Measurements from ENCODE around the gene PLPP3. TPM values are rescaled to one million over a fixed set of nuclear protein-coding genes. Genes with fewer than 3 reads are reported as not detected.

Gene PLPP3
- total and polyA plus RNA-seq, 2 experiments from 2014 or later, result 41.9 to 61.9 TPM

DNA sequence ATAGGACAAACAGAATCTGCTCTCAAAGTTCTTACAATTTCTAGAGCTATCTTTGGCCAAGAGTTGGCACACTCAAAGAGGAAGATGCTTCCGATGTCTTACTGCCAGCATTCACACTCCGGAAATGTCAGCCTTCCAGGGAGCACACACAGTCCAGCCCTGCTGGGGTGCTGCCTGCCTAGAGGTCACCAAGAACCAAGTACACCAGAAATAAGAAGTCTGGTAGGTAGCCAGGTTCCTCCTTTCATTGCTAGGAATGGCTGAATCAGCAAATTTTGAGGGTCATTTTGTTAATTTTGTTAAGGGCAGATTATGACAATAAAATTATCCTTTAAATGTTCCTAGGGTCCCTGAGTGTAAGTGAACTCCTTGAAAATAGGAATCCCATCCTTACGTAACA is 77.5 kb downstream of the PLPP3 start:
- ATAC-seq, result no peak
- Histone ChIP-seq H3F3A (replicated peaks; ENCODE audit: low read depth) (0 out of 2 replicates have a peak, but pooled peaks cover 4% of the 10 kb centered on the region), H4K20me1 (replicated peaks; ENCODE audit: insufficient read depth) (peaks cover 10% of the 10 kb centered on the region), H3K36me3 (ENCODE audit: insufficient read depth) (peaks cover 24% of the 10 kb centered on the region), H3K79me2 (replicated peaks; ENCODE audit: insufficient read depth) (peaks cover 96% of the 10 kb centered on the region), H3K4me2 (no peak overlapping the region), H3K9me2 (ENCODE audit: insufficient read depth) (peaks cover 10% of the 10 kb centered on the region; the same call in 1 of the 2 replicates), H2AFZ (no peak overlapping the region), H3K4me1 (ENCODE audit: insufficient read depth) (peaks cover 8% of the 10 kb centered on the region), H3K27ac (ENCODE audit: low read depth) (peak overlapping the region; percentile 8; the same call in 1 of the 2 replicates), H3K27me3 (ENCODE audit: insufficient read depth) (no peaks in the 10 kb centered on the region), H3K4me3 (no peak overlapping the region)
- Mint-ChIP-seq H3K4me1 (peaks cover 14% of the 10 kb centered on the region), H3K4me3 (no peak overlapping the region), H3K9me3 (no peaks in the 10 kb centered on the region), H3K36me3 (ENCODE audit: low read depth) (peaks cover 59% of the 10 kb centered on the region), H3K27ac (no peak overlapping the region), H3K27me3 (ENCODE audit: insufficient read depth, low read depth, poor library complexity) (no peaks in the 10 kb centered on the region)
- TF ChIP-seq, protein P1, sequence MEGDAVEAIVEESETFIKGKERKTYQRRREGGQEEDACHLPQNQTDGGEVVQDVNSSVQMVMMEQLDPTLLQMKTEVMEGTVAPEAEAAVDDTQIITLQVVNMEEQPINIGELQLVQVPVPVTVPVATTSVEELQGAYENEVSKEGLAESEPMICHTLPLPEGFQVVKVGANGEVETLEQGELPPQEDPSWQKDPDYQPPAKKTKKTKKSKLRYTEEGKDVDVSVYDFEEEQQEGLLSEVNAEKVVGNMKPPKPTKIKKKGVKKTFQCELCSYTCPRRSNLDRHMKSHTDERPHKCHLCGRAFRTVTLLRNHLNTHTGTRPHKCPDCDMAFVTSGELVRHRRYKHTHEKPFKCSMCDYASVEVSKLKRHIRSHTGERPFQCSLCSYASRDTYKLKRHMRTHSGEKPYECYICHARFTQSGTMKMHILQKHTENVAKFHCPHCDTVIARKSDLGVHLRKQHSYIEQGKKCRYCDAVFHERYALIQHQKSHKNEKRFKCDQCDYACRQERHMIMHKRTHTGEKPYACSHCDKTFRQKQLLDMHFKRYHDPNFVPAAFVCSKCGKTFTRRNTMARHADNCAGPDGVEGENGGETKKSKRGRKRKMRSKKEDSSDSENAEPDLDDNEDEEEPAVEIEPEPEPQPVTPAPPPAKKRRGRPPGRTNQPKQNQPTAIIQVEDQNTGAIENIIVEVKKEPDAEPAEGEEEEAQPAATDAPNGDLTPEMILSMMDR (conservative IDR thresholded peaks at IDR 0.05; ENCODE audit: low read depth in 2 of 2), result no peak
- TF ChIP-seq EZH2 (IDR thresholded peaks at IDR 0.05; ENCODE audit: low read depth, unreplicated experiment) (no peak), EZH2phosphoT487 (IDR thresholded peaks at IDR 0.05; ENCODE audit: unreplicated experiment) (no peak), JUNB (IDR thresholded peaks at IDR 0.05; ENCODE audit: unreplicated experiment) (no peak), CREB1 (CRISPR knock-in tag; IDR thresholded peaks at IDR 0.05; ENCODE audit: low read depth) (no peak), ZNF331 (CRISPR knock-in tag; IDR thresholded peaks at IDR 0.05; ENCODE audit: low read depth) (no peak), NANOG (IDR thresholded peaks at IDR 0.05; ENCODE audit: borderline replicate concordance) (no peak), ZNF114 (CRISPR knock-in tag; IDR thresholded peaks at IDR 0.05) (no peak), POLR2AphosphoS5 (IDR thresholded peaks at IDR 0.05; ENCODE audit: low read depth) (no peak), STAT1 (IDR thresholded peaks at IDR 0.05; ENCODE audit: unreplicated experiment) (no peak)
- TF ChIP-seq, protein P2, sequence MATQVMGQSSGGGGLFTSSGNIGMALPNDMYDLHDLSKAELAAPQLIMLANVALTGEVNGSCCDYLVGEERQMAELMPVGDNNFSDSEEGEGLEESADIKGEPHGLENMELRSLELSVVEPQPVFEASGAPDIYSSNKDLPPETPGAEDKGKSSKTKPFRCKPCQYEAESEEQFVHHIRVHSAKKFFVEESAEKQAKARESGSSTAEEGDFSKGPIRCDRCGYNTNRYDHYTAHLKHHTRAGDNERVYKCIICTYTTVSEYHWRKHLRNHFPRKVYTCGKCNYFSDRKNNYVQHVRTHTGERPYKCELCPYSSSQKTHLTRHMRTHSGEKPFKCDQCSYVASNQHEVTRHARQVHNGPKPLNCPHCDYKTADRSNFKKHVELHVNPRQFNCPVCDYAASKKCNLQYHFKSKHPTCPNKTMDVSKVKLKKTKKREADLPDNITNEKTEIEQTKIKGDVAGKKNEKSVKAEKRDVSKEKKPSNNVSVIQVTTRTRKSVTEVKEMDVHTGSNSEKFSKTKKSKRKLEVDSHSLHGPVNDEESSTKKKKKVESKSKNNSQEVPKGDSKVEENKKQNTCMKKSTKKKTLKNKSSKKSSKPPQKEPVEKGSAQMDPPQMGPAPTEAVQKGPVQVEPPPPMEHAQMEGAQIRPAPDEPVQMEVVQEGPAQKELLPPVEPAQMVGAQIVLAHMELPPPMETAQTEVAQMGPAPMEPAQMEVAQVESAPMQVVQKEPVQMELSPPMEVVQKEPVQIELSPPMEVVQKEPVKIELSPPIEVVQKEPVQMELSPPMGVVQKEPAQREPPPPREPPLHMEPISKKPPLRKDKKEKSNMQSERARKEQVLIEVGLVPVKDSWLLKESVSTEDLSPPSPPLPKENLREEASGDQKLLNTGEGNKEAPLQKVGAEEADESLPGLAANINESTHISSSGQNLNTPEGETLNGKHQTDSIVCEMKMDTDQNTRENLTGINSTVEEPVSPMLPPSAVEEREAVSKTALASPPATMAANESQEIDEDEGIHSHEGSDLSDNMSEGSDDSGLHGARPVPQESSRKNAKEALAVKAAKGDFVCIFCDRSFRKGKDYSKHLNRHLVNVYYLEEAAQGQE (IDR thresholded peaks at IDR 0.05; ENCODE audit: unreplicated experiment), result no peak
- TF ChIP-seq, protein P3, sequence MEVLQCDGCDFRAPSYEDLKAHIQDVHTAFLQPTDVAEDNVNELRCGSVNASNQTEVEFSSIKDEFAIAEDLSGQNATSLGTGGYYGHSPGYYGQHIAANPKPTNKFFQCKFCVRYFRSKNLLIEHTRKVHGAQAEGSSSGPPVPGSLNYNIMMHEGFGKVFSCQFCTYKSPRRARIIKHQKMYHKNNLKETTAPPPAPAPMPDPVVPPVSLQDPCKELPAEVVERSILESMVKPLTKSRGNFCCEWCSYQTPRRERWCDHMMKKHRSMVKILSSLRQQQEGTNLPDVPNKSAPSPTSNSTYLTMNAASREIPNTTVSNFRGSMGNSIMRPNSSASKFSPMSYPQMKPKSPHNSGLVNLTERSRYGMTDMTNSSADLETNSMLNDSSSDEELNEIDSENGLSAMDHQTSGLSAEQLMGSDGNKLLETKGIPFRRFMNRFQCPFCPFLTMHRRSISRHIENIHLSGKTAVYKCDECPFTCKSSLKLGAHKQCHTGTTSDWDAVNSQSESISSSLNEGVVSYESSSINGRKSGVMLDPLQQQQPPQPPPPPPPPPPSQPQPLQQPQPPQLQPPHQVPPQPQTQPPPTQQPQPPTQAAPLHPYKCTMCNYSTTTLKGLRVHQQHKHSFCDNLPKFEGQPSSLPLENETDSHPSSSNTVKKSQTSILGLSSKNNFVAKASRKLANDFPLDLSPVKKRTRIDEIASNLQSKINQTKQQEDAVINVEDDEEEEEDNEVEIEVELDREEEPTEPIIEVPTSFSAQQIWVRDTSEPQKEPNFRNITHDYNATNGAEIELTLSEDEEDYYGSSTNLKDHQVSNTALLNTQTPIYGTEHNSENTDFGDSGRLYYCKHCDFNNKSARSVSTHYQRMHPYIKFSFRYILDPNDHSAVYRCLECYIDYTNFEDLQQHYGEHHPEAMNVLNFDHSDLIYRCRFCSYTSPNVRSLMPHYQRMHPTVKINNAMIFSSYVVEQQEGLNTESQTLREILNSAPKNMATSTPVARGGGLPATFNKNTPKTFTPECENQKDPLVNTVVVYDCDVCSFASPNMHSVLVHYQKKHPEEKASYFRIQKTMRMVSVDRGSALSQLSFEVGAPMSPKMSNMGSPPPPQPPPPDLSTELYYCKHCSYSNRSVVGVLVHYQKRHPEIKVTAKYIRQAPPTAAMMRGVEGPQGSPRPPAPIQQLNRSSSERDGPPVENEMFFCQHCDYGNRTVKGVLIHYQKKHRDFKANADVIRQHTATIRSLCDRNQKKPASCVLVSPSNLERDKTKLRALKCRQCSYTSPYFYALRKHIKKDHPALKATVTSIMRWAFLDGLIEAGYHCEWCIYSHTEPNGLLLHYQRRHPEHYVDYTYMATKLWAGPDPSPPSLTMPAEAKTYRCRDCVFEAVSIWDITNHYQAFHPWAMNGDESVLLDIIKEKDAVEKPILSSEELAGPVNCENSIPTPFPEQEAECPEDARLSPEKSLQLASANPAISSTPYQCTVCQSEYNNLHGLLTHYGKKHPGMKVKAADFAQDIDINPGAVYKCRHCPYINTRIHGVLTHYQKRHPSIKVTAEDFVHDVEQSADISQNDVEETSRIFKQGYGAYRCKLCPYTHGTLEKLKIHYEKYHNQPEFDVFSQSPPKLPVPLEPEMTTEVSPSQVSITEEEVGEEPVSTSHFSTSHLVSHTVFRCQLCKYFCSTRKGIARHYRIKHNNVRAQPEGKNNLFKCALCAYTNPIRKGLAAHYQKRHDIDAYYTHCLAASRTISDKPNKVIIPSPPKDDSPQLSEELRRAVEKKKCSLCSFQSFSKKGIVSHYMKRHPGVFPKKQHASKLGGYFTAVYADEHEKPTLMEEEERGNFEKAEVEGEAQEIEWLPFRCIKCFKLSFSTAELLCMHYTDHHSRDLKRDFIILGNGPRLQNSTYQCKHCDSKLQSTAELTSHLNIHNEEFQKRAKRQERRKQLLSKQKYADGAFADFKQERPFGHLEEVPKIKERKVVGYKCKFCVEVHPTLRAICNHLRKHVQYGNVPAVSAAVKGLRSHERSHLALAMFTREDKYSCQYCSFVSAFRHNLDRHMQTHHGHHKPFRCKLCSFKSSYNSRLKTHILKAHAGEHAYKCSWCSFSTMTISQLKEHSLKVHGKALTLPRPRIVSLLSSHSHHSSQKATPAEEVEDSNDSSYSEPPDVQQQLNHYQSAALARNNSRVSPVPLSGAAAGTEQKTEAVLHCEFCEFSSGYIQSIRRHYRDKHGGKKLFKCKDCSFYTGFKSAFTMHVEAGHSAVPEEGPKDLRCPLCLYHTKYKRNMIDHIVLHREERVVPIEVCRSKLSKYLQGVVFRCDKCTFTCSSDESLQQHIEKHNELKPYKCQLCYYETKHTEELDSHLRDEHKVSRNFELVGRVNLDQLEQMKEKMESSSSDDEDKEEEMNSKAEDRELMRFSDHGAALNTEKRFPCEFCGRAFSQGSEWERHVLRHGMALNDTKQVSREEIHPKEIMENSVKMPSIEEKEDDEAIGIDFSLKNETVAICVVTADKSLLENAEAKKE (CRISPR knock-in tag; IDR thresholded peaks at IDR 0.05), result no peak
- TF ChIP-seq, protein P4, sequence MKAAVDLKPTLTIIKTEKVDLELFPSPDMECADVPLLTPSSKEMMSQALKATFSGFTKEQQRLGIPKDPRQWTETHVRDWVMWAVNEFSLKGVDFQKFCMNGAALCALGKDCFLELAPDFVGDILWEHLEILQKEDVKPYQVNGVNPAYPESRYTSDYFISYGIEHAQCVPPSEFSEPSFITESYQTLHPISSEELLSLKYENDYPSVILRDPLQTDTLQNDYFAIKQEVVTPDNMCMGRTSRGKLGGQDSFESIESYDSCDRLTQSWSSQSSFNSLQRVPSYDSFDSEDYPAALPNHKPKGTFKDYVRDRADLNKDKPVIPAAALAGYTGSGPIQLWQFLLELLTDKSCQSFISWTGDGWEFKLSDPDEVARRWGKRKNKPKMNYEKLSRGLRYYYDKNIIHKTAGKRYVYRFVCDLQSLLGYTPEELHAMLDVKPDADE (IDR thresholded peaks at IDR 0.05), result no peak
- DNase-seq (ENCODE audit: low spot score), result no peak
